ENCODE measurements around the gene TAF4.
A peak's percentile ranks its signal among the peaks of the same experiment; 100 is the strongest.

The TAF4 gene

GRCh38 chr20:61980647-61981583, 84.8 kb downstream of the TAF4 start:
- H3K4me3 ChIP-seq (ENCODE audit: control insufficient read depth, low read depth, low read length) = no peak overlapping the region
- TF ChIP-seq, protein P1, sequence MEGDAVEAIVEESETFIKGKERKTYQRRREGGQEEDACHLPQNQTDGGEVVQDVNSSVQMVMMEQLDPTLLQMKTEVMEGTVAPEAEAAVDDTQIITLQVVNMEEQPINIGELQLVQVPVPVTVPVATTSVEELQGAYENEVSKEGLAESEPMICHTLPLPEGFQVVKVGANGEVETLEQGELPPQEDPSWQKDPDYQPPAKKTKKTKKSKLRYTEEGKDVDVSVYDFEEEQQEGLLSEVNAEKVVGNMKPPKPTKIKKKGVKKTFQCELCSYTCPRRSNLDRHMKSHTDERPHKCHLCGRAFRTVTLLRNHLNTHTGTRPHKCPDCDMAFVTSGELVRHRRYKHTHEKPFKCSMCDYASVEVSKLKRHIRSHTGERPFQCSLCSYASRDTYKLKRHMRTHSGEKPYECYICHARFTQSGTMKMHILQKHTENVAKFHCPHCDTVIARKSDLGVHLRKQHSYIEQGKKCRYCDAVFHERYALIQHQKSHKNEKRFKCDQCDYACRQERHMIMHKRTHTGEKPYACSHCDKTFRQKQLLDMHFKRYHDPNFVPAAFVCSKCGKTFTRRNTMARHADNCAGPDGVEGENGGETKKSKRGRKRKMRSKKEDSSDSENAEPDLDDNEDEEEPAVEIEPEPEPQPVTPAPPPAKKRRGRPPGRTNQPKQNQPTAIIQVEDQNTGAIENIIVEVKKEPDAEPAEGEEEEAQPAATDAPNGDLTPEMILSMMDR (conservative IDR thresholded peaks at IDR 0.05; ENCODE audit: control insufficient read depth, insufficient read depth, low read depth, low read length) = peak; percentile 38
- peak; percentile 20 for DNase-seq (ENCODE audit: low read depth)

GRCh38 chr20:61979701-61980635, 85.7 kb downstream of the TAF4 start:
- TF ChIP-seq, protein P1 (conservative IDR thresholded peaks at IDR 0.05; ENCODE audit: control insufficient read depth, insufficient read depth, low read depth, low read length) = no peak
- no peak overlapping the region for H3K4me3 ChIP-seq (ENCODE audit: control insufficient read depth, low read depth, low read length)
- DNase-seq (ENCODE audit: low read depth) = no peak

DNA sequence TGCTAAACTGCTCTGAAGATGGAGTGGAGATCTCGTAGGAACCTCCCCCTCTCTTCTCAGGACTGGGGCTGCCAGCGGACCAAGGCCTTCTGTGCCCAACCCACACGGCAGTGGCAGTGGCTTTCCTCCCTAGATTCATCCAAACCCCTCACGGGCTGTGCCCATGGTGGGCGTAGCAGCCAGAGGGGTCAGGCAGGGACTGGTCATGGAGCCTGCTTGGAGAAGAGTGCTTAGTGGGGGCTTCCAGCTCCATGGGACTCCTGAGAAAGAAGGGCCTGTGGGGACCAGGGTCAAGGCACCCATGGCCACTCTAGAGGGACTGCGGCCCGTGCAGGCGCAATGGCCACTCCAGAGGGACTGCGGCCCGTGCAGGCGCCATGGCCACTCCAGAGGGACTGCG, 86.6 kb downstream of the TAF4 start:
- TF ChIP-seq, protein P1 (conservative IDR thresholded peaks at IDR 0.05; ENCODE audit: control insufficient read depth, insufficient read depth, low read depth, low read length) = no peak
- no peak for DNase-seq (ENCODE audit: low read depth)

GRCh38 chr20:61978491-61978890, 87.2 kb downstream of the TAF4 start:
- H3K4me3 ChIP-seq (ENCODE audit: control insufficient read depth, low read depth, low read length) = no peak overlapping the region
- TF ChIP-seq, protein P1 (conservative IDR thresholded peaks at IDR 0.05; ENCODE audit: control insufficient read depth, insufficient read depth, low read depth, low read length) = no peak
- no peak for DNase-seq (ENCODE audit: low read depth)

More for the DNA sequence above, 86.6 kb downstream of the TAF4 start:
- no peak overlapping the region for H3K4me3 ChIP-seq (ENCODE audit: control insufficient read depth, low read depth, low read length)

DNA sequence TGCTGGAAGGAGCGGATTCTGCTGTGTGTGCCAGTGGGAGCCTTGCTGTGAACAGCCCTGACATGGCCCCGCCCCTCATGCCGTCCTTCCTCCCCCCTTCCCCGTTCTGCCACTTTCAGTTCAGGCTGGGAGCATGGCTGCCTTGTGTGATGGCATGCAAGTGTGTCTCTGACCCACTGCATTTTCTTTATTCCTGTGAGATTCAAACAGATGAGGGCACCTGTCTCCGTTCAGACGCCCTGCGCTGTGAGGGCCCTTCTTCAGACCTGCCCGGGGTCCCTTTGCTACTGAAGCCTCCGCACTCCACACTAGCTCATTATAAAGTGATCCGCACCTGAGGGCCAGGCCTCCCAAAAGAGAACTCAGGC, 88.3 kb downstream of the TAF4 start:
- H3K4me3 ChIP-seq (ENCODE audit: control insufficient read depth, low read depth, low read length) = no peak overlapping the region
- DNase-seq (ENCODE audit: low read depth) = no peak
- TF ChIP-seq, protein P1 (conservative IDR thresholded peaks at IDR 0.05; ENCODE audit: control insufficient read depth, insufficient read depth, low read depth, low read length) = no peak

GRCh38 chr20:61976644-61977418, 88.8 kb downstream of the TAF4 start:
- no peak overlapping the region for H3K4me3 ChIP-seq (ENCODE audit: control insufficient read depth, low read depth, low read length)

More at GRCh38 chr20:61976644-61977418, 88.8 kb downstream of the TAF4 start:
- DNase-seq (ENCODE audit: low read depth) = no peak
- TF ChIP-seq, protein P1 (conservative IDR thresholded peaks at IDR 0.05; ENCODE audit: control insufficient read depth, insufficient read depth, low read depth, low read length) = no peak

Data from fibroblast of mammary gland (primary cell).